ENCODE results near the gene ZBTB16. TPM values are rescaled to one million over a fixed set of nuclear protein-coding genes. Genes with fewer than 3 reads are reported as not detected.

ZBTB16 gene
- total and polyA plus RNA-seq, 3 donors from 2014 or later = 11.4 to 88.5 (median 51.5) TPM

DNA sequence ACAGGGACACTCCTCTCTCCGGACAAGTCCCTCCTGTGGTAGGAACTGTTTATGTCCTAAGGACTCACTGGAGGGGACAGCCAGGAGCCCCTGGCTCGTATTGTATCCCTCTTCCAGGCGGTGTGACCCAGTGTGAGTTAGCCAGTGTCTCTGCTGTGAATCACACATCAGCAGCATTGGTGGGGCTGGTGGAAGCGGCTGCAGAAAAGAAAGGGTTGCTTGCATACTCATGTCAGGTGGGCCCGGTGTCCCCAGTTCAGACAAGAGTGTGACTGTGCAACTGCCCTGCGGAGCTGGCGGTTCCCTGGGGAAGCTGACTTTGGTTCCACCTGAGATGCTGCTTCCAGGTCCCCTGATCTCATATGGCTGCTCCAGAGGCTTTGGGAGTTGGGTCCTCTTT, 99.4 kb downstream of the ZBTB16 start:
- TF ChIP-seq POLR2A (IDR thresholded peaks at IDR 0.05) = no peak
- TF ChIP-seq, protein P1, sequence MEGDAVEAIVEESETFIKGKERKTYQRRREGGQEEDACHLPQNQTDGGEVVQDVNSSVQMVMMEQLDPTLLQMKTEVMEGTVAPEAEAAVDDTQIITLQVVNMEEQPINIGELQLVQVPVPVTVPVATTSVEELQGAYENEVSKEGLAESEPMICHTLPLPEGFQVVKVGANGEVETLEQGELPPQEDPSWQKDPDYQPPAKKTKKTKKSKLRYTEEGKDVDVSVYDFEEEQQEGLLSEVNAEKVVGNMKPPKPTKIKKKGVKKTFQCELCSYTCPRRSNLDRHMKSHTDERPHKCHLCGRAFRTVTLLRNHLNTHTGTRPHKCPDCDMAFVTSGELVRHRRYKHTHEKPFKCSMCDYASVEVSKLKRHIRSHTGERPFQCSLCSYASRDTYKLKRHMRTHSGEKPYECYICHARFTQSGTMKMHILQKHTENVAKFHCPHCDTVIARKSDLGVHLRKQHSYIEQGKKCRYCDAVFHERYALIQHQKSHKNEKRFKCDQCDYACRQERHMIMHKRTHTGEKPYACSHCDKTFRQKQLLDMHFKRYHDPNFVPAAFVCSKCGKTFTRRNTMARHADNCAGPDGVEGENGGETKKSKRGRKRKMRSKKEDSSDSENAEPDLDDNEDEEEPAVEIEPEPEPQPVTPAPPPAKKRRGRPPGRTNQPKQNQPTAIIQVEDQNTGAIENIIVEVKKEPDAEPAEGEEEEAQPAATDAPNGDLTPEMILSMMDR (IDR thresholded peaks at IDR 0.05) = no peak
- 89 to 98% methylated on average over 7 of the region's 7 CpGs for WGBS, 2 donors
- Histone ChIP-seq H3K27ac (peak overlapping the region; percentile 98 to 99), H3K4me1 (peaks cover 69% of the 10 kb centered on the region), H3K36me3 (ENCODE audit: low read depth, missing control alignments) (no peaks in the 10 kb centered on the region), H3K4me3 (no peak overlapping the region), H3K27me3 (no peaks in the 10 kb centered on the region), H3K9me3 (no peaks in the 10 kb centered on the region)
- no peak for DNase-seq
- intact Hi-C loops (cut with DNase I; ENCODE audit: low total_unique reads) = no loop called here

DNA sequence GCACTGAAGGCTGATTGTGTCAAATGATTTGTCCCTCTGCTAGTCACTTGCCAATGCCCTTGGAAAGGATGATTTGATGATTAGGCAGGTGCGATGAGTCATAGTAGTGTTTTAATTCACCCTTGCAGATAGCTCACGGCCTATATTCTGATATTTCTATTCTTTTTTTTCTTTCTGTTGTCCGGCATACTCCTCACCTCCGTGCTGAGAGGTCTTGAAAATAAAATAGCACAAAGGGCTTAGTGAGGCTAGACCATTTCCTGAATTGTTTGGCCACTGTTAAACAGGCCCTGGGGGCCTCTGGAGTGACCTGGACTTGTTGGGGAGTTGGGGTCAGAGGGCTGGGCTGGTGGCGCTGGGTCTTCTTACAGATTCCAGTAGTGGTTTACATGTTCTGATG, 99.8 kb downstream of the ZBTB16 start:
- H3K27me3 ChIP-seq = no peaks in the 10 kb centered on the region
- peak overlapping the region; percentile 98 to 99 for H3K27ac ChIP-seq
- 42 to 60% methylated on average over 5 of the region's 5 CpGs for WGBS, 2 donors
- intact Hi-C loops (cut with DNase I; ENCODE audit: low total_unique reads) = no loop called here
- no peaks in the 10 kb centered on the region for H3K36me3 ChIP-seq (ENCODE audit: low read depth, missing control alignments)
- TF ChIP-seq POLR2A (IDR thresholded peaks at IDR 0.05) = no peak
- TF ChIP-seq, protein P1 (IDR thresholded peaks at IDR 0.05) = no peak
- H3K4me3 ChIP-seq = no peak overlapping the region
- H3K4me1 ChIP-seq = peaks cover 71% of the 10 kb centered on the region
- no peaks in the 10 kb centered on the region for H3K9me3 ChIP-seq
- no peak for DNase-seq

DNA sequence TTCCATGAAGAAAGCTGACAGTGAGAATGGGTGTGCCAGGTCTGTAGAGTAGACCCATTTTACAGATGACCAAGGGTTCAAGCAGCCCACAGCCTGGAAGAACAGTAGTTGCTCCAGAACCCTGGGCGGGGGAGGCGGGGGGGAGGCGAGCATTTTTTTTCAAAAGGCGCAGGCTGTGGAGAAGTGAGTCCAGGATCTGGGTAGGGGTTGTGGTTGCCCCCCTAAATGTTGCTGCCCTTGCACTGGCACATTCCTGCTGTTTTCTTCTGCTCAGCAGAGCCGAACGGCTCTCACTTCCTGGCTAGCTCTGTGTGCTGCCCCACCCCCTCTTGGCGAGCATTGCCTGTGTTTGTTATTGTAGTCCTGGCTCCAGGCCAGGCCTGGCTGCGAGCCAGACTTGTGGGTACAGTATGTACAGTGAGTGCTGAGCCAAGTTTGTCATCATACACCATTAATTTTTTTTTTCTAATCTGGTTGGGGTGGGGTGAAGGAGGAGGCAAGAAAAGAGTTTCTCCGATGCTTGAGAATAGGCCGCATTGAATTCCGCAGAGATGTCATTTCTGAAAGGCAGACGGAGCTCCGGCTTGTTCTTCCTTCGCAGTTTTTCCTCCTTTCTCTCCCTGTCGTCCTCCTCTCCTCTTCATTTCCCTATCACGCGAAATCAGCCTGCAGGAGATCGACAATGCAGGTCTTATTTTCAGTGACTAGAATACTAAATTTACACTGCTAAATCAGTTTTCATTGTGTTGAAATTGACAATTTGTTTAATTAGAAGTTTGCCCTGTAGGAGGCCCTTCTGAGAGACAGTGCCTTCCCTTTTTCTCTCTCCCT, 100.5 kb downstream of the ZBTB16 start:
- intact Hi-C loops (cut with DNase I; ENCODE audit: low total_unique reads) = loop anchor here (5.0 kb wide), 1 partner anchor 98 kb away; no protein-coding TSS in a partner anchor
- WGBS, 2 donors = 18 to 32% methylated on average over 18 of the region's 18 CpGs
- Histone ChIP-seq H3K4me1 (peaks cover 71% of the 10 kb centered on the region), H3K9me3 (no peaks in the 10 kb centered on the region), H3K4me3 (no peak overlapping the region), H3K27me3 (no peaks in the 10 kb centered on the region), H3K27ac (peak overlapping the region; percentile 98 to 99), H3K36me3 (ENCODE audit: low read depth, missing control alignments) (no peaks in the 10 kb centered on the region)
- peak; percentile 98 for DNase-seq
- TF ChIP-seq POLR2A (IDR thresholded peaks at IDR 0.05) = peak; percentile 15
- TF ChIP-seq, protein P1 (IDR thresholded peaks at IDR 0.05) = peak in 1 of 3 experiments; percentile 9

DNA sequence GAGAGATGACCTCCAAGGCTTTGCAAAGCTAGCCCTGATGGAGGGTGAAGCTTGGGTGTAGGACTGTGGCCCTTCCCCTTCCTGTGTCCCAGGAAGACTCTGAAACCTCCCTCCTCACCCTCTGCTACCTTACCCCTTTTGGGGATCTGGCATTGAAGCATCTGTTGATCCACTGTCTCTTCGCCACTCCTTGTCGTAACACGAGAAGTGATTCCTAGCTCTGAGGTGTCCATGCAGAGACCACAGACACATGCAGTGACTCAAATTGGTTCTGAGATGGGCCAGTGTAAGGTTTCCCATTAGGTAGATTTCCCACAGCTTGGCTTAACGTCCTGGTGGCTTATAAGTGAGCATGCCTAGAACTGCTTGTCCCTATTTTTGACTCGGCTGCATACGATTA, 101.4 kb downstream of the ZBTB16 start:
- Histone ChIP-seq H3K9me3 (no peaks in the 10 kb centered on the region), H3K27me3 (no peaks in the 10 kb centered on the region), H3K4me3 (no peak overlapping the region), H3K36me3 (ENCODE audit: low read depth, missing control alignments) (no peaks in the 10 kb centered on the region), H3K27ac (peak overlapping the region; percentile 98 to 99), H3K4me1 (peaks cover 76% of the 10 kb centered on the region)
- WGBS, 2 donors = 72 to 93% methylated on average over 6 of the region's 6 CpGs
- DNase-seq = no peak
- intact Hi-C loops (cut with DNase I; ENCODE audit: low total_unique reads) = loop anchor here (5.0 kb wide), 1 partner anchor 99 kb away; no protein-coding TSS in a partner anchor
- TF ChIP-seq, protein P1 (IDR thresholded peaks at IDR 0.05) = no peak
- no peak for TF ChIP-seq POLR2A (IDR thresholded peaks at IDR 0.05)

Data from testis (tissue), 3 donors.